Left ventricle myocardium inferior (tissue), 1 donor: ENCODE measurements around the gene COPA. TPM values are rescaled to one million over a fixed set of nuclear protein-coding genes. Genes with fewer than 3 reads are reported as not detected.

Experiments used
- DNase-seq: peaks from one replicate; pipeline ENCODE4 v3.0.0-alpha.2; 2020
- H3K27ac ChIP-seq: fragments of 200-600 bp; replicated peaks from 2 replicates; pipeline ENCODE4 v1.8.0; 2021
- H3K27me3 ChIP-seq: fragments of 200-600 bp; 2 replicates; pipeline ENCODE4 v1.8.0; 2021; ENCODE audit warnings: low read depth
- H3K36me3 ChIP-seq: fragments of 200-600 bp; 2 replicates; pipeline ENCODE4 v1.8.0; 2021
- H3K4me1 ChIP-seq: fragments of 200-600 bp; 2 replicates; pipeline ENCODE4 v1.8.0; 2021
- H3K4me3 ChIP-seq: fragments of 200-600 bp; 2 replicates; pipeline ENCODE4 v1.8.0; 2021; ENCODE audit warnings: mild to moderate bottlenecking, moderate library complexity
- H3K9me3 ChIP-seq: fragments of 200-600 bp; replicated peaks from 2 replicates; pipeline ENCODE4 v1.8.0; 2021
- intact Hi-C: fragments of 100-400 bp; cut with micrococcal nuclease; formaldehyde crosslinking; loops from one replicate; pipeline ENCODE4 v1.11.0; 2022
- total RNA-seq: library from RNA; stranded (reverse); fragmentation: NEBNext Ultra II Directional; extraction: Animal tissue kit (Norgen Biotek cat#: 25700); gene quantifications from one replicate; pipeline ENCODE4 v1.2.1, GENCODE V29; 2021
- TF ChIP-seq, protein P1 (sequence below): fragments of 200-600 bp; IDR thresholded peaks from 2 replicates; pipeline ENCODE4 v1.8.0; 2021; ENCODE audit warnings: antibody characterized with exemption, mild to moderate bottlenecking, borderline replicate concordance
- donor health status: DM: no; HTN: yes; CAD: no; lungs with severe emphysema.

COPA gene
- total RNA-seq, 1 donor from 2014 or later, result 90.4 TPM

DNA sequence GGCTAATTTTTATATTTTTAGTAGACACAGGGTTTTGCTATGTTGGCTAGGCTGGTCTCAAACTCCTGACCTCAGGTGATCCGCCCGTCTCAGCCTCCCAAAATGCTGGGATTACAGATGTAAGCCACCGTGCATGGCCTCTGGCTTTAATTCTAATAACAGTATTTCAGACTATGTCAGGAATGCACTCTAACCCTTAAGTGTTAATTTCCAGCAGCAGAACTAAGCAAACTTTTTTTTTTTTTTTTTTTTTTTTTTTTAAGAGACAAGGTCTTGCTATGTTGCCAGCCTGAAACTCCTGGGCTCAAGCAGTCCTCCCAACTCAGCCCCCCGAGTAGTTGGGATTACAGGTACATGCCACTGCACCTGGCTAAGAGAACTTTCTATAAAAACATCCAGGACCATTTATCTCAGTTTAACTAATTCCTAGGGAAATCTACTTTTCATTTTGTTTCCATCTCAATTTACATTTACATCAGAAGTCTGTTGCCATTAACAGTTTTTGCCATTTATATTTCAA is 87.2 kb downstream of the COPA start:
- peaks cover 14% of the 10 kb centered on the region for H3K36me3 ChIP-seq
- intact Hi-C loops, result loop anchor here (10.0 kb wide), 1 partner anchor 61 kb away; the partner anchor contains the start of gene CASQ1
- H3K9me3 ChIP-seq, result no peaks in the 10 kb centered on the region
- peak overlapping the region; percentile 96 for H3K27ac ChIP-seq
- no peaks in the 10 kb centered on the region for H3K27me3 ChIP-seq
- H3K4me1 ChIP-seq, result peaks cover 79% of the 10 kb centered on the region
- no peak overlapping the region for H3K4me3 ChIP-seq
- DNase-seq, result no peak
- TF ChIP-seq, protein P1, sequence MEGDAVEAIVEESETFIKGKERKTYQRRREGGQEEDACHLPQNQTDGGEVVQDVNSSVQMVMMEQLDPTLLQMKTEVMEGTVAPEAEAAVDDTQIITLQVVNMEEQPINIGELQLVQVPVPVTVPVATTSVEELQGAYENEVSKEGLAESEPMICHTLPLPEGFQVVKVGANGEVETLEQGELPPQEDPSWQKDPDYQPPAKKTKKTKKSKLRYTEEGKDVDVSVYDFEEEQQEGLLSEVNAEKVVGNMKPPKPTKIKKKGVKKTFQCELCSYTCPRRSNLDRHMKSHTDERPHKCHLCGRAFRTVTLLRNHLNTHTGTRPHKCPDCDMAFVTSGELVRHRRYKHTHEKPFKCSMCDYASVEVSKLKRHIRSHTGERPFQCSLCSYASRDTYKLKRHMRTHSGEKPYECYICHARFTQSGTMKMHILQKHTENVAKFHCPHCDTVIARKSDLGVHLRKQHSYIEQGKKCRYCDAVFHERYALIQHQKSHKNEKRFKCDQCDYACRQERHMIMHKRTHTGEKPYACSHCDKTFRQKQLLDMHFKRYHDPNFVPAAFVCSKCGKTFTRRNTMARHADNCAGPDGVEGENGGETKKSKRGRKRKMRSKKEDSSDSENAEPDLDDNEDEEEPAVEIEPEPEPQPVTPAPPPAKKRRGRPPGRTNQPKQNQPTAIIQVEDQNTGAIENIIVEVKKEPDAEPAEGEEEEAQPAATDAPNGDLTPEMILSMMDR, result no peak

DNA sequence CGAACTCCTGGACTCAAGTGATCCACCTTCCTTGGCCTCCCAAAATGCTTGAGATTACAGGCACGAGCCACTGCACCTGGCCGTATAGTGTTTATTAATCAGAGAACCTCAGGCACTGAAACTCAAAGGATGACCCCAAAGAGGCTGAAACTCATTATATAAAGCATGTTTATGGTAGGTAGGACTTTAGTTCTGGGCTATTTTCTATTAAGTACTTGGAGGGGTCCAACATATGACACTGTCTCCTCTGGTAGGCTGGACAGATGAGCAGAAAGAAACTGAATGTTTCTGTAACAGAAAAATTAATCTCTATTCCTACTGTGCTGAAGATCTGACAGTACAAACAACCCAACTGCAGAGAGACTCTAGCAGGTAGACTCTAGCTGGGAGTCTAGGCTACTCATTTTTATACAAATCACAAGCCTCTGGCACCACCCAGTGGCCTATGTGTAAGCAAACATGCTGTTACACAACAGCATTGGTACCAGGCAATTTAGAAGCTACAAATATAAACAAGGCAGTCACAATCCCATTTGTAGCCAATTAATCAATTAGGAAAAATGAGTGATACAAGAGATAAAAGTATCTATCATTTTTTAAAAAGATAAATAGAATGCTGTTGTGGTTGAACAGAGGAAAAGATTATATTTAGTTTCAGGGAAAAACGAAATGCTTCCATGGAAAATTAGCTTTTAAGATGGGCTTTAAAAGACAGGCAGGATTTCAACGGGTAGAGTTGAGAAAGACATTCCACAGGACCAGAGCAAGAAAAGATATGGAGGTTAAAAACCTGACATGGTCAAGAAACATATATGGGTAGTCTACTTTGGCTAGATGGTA is 91.1 kb downstream of the COPA start:
- H3K9me3 ChIP-seq, result no peaks in the 10 kb centered on the region
- peak; percentile 48 for DNase-seq
- peak overlapping the region; percentile 56 for H3K27ac ChIP-seq
- TF ChIP-seq, protein P1, result peak; percentile 79
- no peak overlapping the region for H3K4me3 ChIP-seq
- H3K36me3 ChIP-seq, result peaks cover 14% of the 10 kb centered on the region
- intact Hi-C loops, result loop anchor here (10.0 kb wide), 1 partner anchor 57 kb away; the partner anchor contains the start of gene CASQ1
- H3K27me3 ChIP-seq, result no peaks in the 10 kb centered on the region
- H3K4me1 ChIP-seq, result peaks cover 62% of the 10 kb centered on the region

DNA sequence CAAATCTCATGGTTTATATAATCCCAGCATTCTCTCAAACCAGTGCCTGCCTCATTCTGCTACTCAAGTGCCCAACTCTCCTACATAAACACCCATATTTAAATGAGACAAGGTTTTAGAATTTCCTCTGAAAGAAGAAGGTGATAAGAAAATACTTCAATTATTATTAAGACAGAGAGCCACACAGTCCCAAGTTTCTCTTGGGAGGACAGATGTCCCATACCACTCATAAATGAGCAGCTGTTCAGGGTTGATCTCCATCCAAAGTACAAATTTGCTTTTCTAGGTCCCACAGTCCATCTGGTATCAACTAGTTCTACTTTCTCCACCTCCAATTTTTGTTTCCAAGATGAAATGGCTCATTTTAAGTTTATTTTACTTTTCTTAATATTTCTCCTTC is 92.0 kb downstream of the COPA start:
- Histone ChIP-seq H3K9me3 (no peaks in the 10 kb centered on the region), H3K36me3 (peaks cover 14% of the 10 kb centered on the region), H3K4me1 (peaks cover 62% of the 10 kb centered on the region), H3K27ac (peak overlapping the region; percentile 56), H3K4me3 (no peak overlapping the region), H3K27me3 (no peaks in the 10 kb centered on the region)
- intact Hi-C loops, result loop anchor here (10.0 kb wide), 1 partner anchor 56 kb away; the partner anchor contains the start of gene CASQ1
- TF ChIP-seq, protein P1, result no peak
- no peak for DNase-seq

DNA sequence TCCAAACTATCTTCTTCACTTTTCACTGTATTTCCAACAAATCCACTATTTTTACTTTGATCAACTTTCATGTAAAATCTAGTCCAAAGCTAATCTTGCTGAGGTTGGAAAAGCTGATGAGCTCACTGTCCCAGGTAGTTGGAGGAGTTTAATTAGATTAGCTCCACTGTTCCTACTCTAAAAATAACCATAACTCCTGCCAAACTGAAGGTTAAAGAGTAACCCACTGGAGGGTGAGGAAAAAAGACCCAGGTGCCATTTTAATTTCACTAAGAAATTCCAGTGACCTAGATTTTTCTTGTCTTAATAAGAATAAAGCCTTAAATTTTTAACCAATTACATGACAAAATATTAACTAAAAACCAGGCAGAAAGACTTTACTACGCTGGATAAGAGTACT is 96.0 kb downstream of the COPA start:
- intact Hi-C loops, result no loop called here
- Histone ChIP-seq H3K36me3 (peaks cover 5% of the 10 kb centered on the region), H3K4me3 (no peak overlapping the region), H3K4me1 (peaks cover 79% of the 10 kb centered on the region), H3K27me3 (no peaks in the 10 kb centered on the region), H3K9me3 (no peaks in the 10 kb centered on the region), H3K27ac (peak overlapping the region; percentile 71)
- TF ChIP-seq, protein P1, result no peak
- no peak for DNase-seq

DNA sequence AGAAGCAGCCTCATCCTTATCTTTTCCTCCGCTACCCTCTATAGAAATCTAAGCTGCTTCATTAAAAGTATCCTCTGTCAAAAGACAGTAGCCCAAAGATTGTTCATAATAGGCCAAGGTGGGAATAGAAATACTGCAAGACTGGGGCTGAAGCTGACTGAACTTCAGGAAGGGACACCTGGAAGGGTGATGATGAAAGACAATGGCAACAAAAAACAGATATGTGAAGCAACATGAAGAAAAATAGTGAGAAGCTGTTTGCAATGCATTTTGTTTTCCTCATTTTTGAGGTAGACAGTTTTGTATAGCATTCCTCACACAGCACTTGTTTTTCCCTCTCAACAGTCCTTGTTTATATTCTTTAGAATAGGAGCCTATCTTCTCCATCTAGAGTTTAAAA is 97.6 kb downstream of the COPA start:
- no peak for DNase-seq
- H3K4me1 ChIP-seq, result peaks cover 64% of the 10 kb centered on the region
- no peak overlapping the region for H3K4me3 ChIP-seq
- intact Hi-C loops, result no loop called here
- H3K9me3 ChIP-seq, result no peaks in the 10 kb centered on the region
- TF ChIP-seq, protein P1, result no peak
- no peaks in the 10 kb centered on the region for H3K27me3 ChIP-seq
- H3K36me3 ChIP-seq, result peaks cover 21% of the 10 kb centered on the region
- H3K27ac ChIP-seq, result peak overlapping the region; percentile 71
